Panc1 (cell line): ENCODE measurements around the gene NKD1. TPM values are rescaled to one million over a fixed set of nuclear protein-coding genes. Genes with fewer than 3 reads are reported as not detected.

Experiments used
- ATAC-seq: fragments of 200-7000 bp; cut with Tn5 transposase; 2 replicates; pipeline ENCODE4 v1.9.1; 2020; ENCODE audit warnings: mild to moderate bottlenecking, moderate library complexity
- BruUV-seq: library from RNA; stranded (reverse); fragments of 400-500 nt; replicated peaks from 2 replicates; lab custom pipeline; 2021; lab: Mats Ljungman, UMichigan
- CTCF ChIA-PET: fragments of 300-600 bp; sonication (Branson Sonifier 250); formaldehyde crosslinking; loops from one replicate; lab custom pipeline; 2022; ENCODE audit warnings: antibody characterized with exemption; lab: Charles Lee
- POLR2A ChIA-PET: fragments of 300-600 bp; sonication (Branson Sonifier 250); formaldehyde crosslinking; loops from one replicate; lab custom pipeline; 2022; ENCODE audit warnings: antibody characterized with exemption; lab: Charles Lee
- DNase-seq: peaks from one replicate; pipeline ENCODE4 v3.0.0-alpha.2; 2010; ENCODE audit warnings: low read depth, low spot score
- H3K27ac ChIP-seq: 2 replicates; pipeline ENCODE4 v1.5.1; 2011; ENCODE audit warnings: mild to moderate bottlenecking, low read length, inconsistent platforms
- H3K27me3 ChIP-seq: fragments of 200-500 bp; sonication (Bioruptor generic); 2 replicates; pipeline ENCODE4 v1.6.0; 2014; ENCODE audit warnings: low read length, inconsistent platforms; ENCODE audit not compliant: control insufficient read depth, insufficient read depth
- H3K36me3 ChIP-seq: fragments of 200-500 bp; sonication (Bioruptor generic); 2 replicates; pipeline ENCODE4 v1.5.1; 2014; ENCODE audit warnings: inconsistent platforms, mild to moderate bottlenecking, low read length, moderate library complexity; ENCODE audit not compliant: control insufficient read depth, insufficient read depth
- H3K4me1 ChIP-seq: 2 replicates; pipeline ENCODE4 v1.5.1; 2011; ENCODE audit warnings: inconsistent platforms, mild to moderate bottlenecking, low read length, moderate library complexity; ENCODE audit not compliant: control insufficient read depth, insufficient read depth
- H3K4me3 ChIP-seq, 2 experiments: 2 replicates each; pipeline ENCODE4 v1.5.1; 2011 to 2012; ENCODE audit warnings: low read depth in 2 of 2, low read length in 2 of 2, mild to moderate bottlenecking in 2 of 2, inconsistent platforms in 1 of 2, moderate library complexity in 1 of 2
- H3K9me3 ChIP-seq: fragments of 200-500 bp; sonication (Bioruptor generic); 2 replicates; pipeline ENCODE4 v1.5.1; 2014; ENCODE audit warnings: low read depth, mild to moderate bottlenecking, inconsistent platforms, low read length, moderate library complexity; ENCODE audit not compliant: control insufficient read depth, insufficient read depth
- CTCF ChIP-seq: fragments of 450-650 bp; IDR thresholded peaks from 2 replicates; pipeline ENCODE4 v1.5.1; 2017; ENCODE audit warnings: mild to moderate bottlenecking
- POLR2AphosphoS5 ChIP-seq: IDR thresholded peaks from 2 replicates; pipeline ENCODE4 v1.6.1; 2012; ENCODE audit warnings: mild to moderate bottlenecking, low read depth, low read length, moderate library complexity
- REST ChIP-seq, 2 experiments: IDR thresholded peaks; 2 replicates each; pipeline ENCODE4 v1.6.1; 2011 to 2012; ENCODE audit warnings: low read depth in 2 of 2, control low read depth in 1 of 2, low read length in 1 of 2, mild to moderate bottlenecking in 1 of 2, moderate library complexity in 1 of 2; ENCODE audit not compliant: insufficient read depth in 1 of 2
- SIN3A ChIP-seq: IDR thresholded peaks from 2 replicates; pipeline ENCODE4 v1.6.1; 2012; ENCODE audit warnings: low read depth, mild to moderate bottlenecking, low read length, moderate library complexity, borderline replicate concordance; ENCODE audit not compliant: insufficient read depth
- TCF7L2 ChIP-seq: IDR thresholded peaks from 2 replicates; pipeline ENCODE4 v1.6.1; 2011; ENCODE audit warnings: mild to moderate bottlenecking, low read depth, low read length, inconsistent platforms
- in situ Hi-C: cut with HindIII; loops from 2 replicates; pipeline ENCODE4 v1.10.0; 2016; ENCODE audit warnings: low sequenced_read_pairs, low pct_unique_long_range_greater_than_20kb
- intact Hi-C: fragments of 100-400 bp; cut with micrococcal nuclease; formaldehyde crosslinking; loops from one replicate; pipeline ENCODE4 v1.10.0; 2022; ENCODE audit not compliant: unreplicated experiment
- total RNA-seq: library from RNA; stranded (reverse); gene quantifications from one replicate; pipeline ENCODE4 v1.2.1, GENCODE V29; 2021; ENCODE audit not compliant: unreplicated experiment

The NKD1 gene
- total RNA-seq, 1 experiment from 2014 or later = 0.18 TPM

GRCh38 chr16:50694206-50694605, 146.0 kb downstream of the NKD1 start:
- in situ Hi-C loops = no loop called here
- no peak overlapping the region for H3K4me3 ChIP-seq
- intact Hi-C loops = no loop called here

GRCh38 chr16:50695017-50696000, 147.1 kb downstream of the NKD1 start:
- ChIA-PET POLR2A (no interaction called here), CTCF (no interaction called here)
- BruUV-seq = no TSS peak
- TF ChIP-seq TCF7L2 = no peak
- no peak for TF ChIP-seq POLR2AphosphoS5
- no peak for TF ChIP-seq CTCF
- TF ChIP-seq SIN3A = no peak

More at GRCh38 chr16:50694206-50694605, 146.0 kb downstream of the NKD1 start:
- H3K27ac ChIP-seq = no peak overlapping the region
- no peaks in the 10 kb centered on the region for H3K4me1 ChIP-seq
- no peak for DNase-seq
- POLR2A ChIA-PET = no interaction called here
- ATAC-seq = no peak
- CTCF ChIA-PET = no interaction called here
- no peak for TF ChIP-seq SIN3A
- no peak for TF ChIP-seq CTCF
- no peak for TF ChIP-seq REST (IDR thresholded peaks at IDR 0.05; ENCODE audit: insufficient read depth in 1 of 2, low read depth in 2 of 2, low read length in 1 of 2)
- TF ChIP-seq POLR2AphosphoS5 = no peak
- no peaks in the 10 kb centered on the region for H3K27me3 ChIP-seq
- no peaks in the 10 kb centered on the region for H3K36me3 ChIP-seq
- no TSS peak for BruUV-seq
- no peaks in the 10 kb centered on the region for H3K9me3 ChIP-seq

More at GRCh38 chr16:50695017-50696000, 147.1 kb downstream of the NKD1 start:
- no peak for ATAC-seq
- Histone ChIP-seq H3K27ac (no peak overlapping the region), H3K9me3 (no peaks in the 10 kb centered on the region), H3K4me1 (no peaks in the 10 kb centered on the region), H3K27me3 (no peaks in the 10 kb centered on the region), H3K4me3 (no peak overlapping the region), H3K36me3 (no peaks in the 10 kb centered on the region)
- in situ Hi-C loops = no loop called here
- intact Hi-C loops = no loop called here
- no peak for DNase-seq
